Stomach smooth muscle (tissue), 2 donors: ENCODE results near the gene C11orf24.
A peak's percentile ranks its signal among the peaks of the same experiment; 100 is the strongest.

ENCODE experiments used
- H3K27ac ChIP-seq: one replicate; pipeline ENCODE4 v1.7.0; 2013; ENCODE audit warnings: mild to moderate bottlenecking, low read length, inconsistent platforms
- H3K27me3 ChIP-seq, 2 donors: one replicate each; pipeline ENCODE4 v1.7.0; 2013; ENCODE audit warnings: low read length in 2 of 2; ENCODE audit not compliant: insufficient read depth in 2 of 2, control insufficient read depth in 1 of 2
- H3K36me3 ChIP-seq, 2 donors: one replicate each; pipeline ENCODE4 v1.7.0; 2013; ENCODE audit warnings: low read length in 2 of 2; ENCODE audit not compliant: control insufficient read depth in 2 of 2, insufficient read depth in 2 of 2
- H3K4me1 ChIP-seq: one replicate; pipeline ENCODE4 v1.7.0; 2013; ENCODE audit warnings: low read length; ENCODE audit not compliant: control insufficient read depth, insufficient read depth
- H3K4me3 ChIP-seq, 2 donors: one replicate each; pipeline ENCODE4 v1.7.0; 2013; ENCODE audit warnings: low read length in 2 of 2
- H3K9ac ChIP-seq, 2 donors: one replicate each; pipeline ENCODE4 v1.7.0; 2013; ENCODE audit warnings: low read length in 2 of 2, mild to moderate bottlenecking in 1 of 2
- H3K9me3 ChIP-seq, 2 donors: one replicate each; pipeline ENCODE4 v1.7.0; 2013; ENCODE audit warnings: low read length in 2 of 2; ENCODE audit not compliant: control insufficient read depth in 2 of 2
- donor health status: healthy.
- donor health status: Pancreatic carcinoma.

Gene C11orf24

DNA sequence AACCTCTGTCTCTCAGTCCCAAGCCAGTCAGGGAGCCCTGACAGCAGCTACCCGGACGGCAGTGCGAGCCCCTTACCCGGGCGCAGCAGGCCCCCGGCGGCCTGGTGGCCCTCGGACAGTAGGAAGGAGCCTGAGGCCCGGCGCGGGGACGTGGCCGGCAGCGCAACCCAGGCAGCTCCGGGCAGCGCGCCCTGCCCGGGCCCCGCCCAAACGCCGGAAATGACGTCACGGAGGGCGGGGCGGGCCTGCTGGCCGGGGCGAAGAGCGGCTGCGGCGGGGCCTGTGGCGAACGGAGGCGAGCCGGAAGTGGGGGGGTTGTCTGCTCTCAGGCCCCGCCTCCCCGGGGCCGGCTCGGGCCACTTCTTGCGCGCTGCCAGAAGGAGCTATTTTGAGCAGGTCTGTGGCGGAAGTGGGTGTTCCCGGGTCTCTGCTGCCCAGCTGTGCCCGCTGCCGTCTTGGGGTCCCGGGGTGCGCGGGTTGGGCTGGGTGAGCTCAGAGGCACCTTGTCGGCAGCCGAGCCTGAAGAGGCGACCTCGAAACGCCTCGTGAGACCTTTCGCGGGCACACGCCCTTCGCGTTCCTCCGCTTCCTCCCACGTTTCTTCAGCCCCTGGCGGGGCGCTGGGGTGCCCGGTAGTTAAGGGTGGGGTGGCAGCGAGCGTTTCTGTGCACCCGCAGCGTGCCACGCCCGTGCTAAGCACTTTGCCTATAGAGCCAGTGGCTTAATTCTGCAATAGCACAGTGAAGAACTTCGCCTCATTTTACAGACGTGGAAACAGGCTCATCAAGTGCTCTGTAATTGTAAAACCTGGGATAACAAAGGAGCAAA lies at the start of gene C11orf24:
C11orf24 (minus strand) TSS at position 193 of the 828 bp plus-strand sequence. CDS start 8,206 bp downstream, outside the sequence.
- H3K9ac ChIP-seq = peak within 1 kb of the TSS; percentile 85 to 94
- no peaks in the 10 kb centered on the region for H3K9me3 ChIP-seq
- H3K4me1 ChIP-seq = peaks cover 19% of the 10 kb centered on the region
- peak within 1 kb of the TSS; percentile 68 to 93 for H3K4me3 ChIP-seq
- H3K27me3 ChIP-seq = no peaks in the 10 kb centered on the region
- H3K27ac ChIP-seq = peak within 1 kb of the TSS; percentile 89
- peaks cover 10 to 11% of the 10 kb centered on the region in 2 donors for H3K36me3 ChIP-seq

DNA sequence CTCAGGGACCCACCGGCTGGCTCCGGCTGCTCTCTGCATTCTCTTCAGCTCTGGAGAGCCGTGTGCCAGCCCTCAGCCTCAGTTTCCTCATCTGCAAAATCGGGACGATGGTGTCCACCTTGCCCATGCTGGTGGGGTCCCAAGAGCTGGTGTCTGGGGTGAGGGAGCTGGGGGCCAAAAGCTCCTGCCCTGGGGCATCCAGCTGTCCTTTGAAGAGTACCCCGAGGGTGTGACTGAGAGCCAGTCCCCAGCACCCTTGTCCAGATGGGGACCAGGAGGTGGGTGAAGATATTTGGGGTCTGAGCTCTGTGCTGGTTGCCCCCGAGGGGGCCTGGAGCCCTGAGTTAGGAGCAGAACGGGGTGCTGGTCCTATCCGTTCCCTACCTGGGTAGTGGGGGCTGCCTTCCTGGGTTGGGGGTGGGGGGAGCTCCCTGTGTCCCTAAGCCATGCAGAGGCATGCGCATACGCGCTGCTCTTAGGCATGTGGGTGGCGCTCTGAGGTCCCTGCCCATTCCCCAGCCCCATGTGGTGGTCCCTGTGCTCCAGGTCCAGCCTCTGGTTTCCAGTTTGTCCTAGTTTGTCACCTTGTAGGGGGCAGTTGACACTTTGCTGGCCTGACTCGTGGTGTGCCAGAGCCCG lies 45.5 kb upstream of the C11orf24 start:
- no peaks in the 10 kb centered on the region for H3K27me3 ChIP-seq
- no peaks in the 10 kb centered on the region for H3K9me3 ChIP-seq
- no peaks in the 10 kb centered on the region for H3K36me3 ChIP-seq
- peak overlapping the region; percentile 24 for H3K27ac ChIP-seq
- H3K9ac ChIP-seq = no peak overlapping the region
- H3K4me1 ChIP-seq = peaks cover 54% of the 10 kb centered on the region
- peak overlapping the region in 1 of 2 donors; percentile 29 for H3K4me3 ChIP-seq

- Histone ChIP-seq H3K9me3 (no peaks in the 10 kb centered on the region), H3K9ac (peak overlapping the region; percentile 71 to 79), H3K4me1 (peaks cover 44% of the 10 kb centered on the region), H3K27ac (peak overlapping the region; percentile 76), H3K27me3 (no peaks in the 10 kb centered on the region), H3K4me3 (peak overlapping the region; percentile 4 to 84), H3K36me3 (no peaks in the 10 kb centered on the region)
Observed at GRCh38 chr11:68315171-68315920, 43.6 kb upstream of the C11orf24 start.

DNA sequence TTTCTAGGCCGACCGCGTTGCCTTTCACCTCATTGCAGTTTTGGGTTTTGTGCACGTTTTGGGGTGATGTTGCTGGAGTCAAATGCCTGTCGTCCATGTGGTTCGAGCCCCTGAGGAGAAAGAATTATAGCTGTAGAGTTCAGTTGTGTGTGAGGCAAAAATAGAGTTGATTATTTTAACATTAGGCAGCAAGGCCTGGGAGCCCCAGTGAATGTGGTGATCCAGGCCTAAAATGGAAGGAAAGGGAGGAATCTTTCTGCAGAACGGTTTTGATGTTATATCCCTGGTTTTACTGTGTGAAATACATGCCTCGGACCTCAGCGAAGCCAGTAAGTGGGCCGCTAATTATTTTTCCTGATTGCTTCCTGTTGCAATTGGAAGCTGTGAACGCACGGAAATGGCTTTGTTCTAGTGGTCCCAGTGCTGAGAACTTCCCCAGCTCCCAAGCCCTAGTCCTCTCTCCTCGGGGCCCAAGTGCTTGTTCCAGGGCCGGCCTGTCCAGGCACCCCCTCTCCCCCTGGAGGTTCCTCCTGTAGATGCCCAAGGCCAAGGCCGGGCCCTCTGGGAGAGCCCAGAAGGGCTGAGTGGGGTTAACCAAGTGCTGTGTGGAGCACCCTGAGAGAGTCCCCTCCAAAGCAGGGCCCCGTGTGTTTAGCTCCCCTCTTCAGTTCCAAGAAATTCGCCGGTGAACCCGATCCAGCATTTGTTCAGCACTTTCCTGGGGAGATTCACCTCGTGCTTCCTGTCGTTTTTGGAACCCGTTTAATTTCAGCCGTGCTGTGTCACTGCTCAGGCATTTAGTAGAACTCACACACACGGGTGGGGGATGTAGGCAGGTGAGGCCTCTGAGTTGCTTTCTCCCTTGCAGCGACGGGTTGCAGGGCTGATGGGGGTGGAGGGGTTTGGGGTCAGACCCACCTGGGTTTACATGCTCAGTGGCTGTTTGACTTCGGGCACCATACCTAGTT lies 42.7 kb upstream of the C11orf24 start:
- Histone ChIP-seq H3K27ac (peak overlapping the region; percentile 76), H3K9ac (peak overlapping the region; percentile 71 to 79), H3K4me3 (peak overlapping the region; percentile 65 to 84), H3K4me1 (peaks cover 44% of the 10 kb centered on the region), H3K36me3 (no peaks in the 10 kb centered on the region), H3K9me3 (no peaks in the 10 kb centered on the region), H3K27me3 (no peaks in the 10 kb centered on the region)

DNA sequence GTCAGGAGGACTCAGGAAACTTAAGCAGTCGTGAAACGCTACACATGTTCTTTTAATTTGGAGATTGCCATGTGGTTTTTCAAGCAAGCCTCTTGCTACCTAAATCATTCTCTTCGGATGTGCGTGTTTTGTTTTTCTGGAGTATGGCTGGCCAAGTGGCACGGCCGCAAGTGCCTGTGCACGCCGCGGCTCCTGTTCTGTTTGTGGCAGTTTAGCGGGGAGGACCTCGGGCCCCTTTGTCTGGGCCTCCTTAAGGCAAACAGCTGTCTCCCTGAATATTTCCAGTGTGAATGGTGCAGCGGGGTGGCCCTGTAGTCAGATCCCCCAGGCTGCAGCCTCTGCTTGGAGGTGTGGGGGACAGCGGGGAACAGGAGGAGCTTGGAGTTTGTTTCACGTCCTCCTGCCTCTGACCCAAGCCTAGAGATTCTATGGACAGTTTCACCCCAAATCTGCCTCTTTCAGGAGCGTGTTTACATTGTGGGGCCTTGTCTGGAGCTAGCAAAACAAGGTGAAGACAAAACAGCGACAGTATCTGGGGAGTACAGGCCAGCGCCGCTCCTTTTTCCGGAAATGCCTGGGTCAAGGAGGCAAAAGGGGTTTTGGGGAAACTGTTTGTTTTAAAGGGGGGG lies 41.9 kb upstream of the C11orf24 start:
- peak overlapping the region; percentile 76 for H3K27ac ChIP-seq
- H3K27me3 ChIP-seq = no peaks in the 10 kb centered on the region
- peak overlapping the region; percentile 65 to 84 for H3K4me3 ChIP-seq
- H3K36me3 ChIP-seq = no peaks in the 10 kb centered on the region
- peaks cover 44% of the 10 kb centered on the region for H3K4me1 ChIP-seq
- H3K9ac ChIP-seq = peak overlapping the region; percentile 71 to 79
- H3K9me3 ChIP-seq = no peaks in the 10 kb centered on the region

DNA sequence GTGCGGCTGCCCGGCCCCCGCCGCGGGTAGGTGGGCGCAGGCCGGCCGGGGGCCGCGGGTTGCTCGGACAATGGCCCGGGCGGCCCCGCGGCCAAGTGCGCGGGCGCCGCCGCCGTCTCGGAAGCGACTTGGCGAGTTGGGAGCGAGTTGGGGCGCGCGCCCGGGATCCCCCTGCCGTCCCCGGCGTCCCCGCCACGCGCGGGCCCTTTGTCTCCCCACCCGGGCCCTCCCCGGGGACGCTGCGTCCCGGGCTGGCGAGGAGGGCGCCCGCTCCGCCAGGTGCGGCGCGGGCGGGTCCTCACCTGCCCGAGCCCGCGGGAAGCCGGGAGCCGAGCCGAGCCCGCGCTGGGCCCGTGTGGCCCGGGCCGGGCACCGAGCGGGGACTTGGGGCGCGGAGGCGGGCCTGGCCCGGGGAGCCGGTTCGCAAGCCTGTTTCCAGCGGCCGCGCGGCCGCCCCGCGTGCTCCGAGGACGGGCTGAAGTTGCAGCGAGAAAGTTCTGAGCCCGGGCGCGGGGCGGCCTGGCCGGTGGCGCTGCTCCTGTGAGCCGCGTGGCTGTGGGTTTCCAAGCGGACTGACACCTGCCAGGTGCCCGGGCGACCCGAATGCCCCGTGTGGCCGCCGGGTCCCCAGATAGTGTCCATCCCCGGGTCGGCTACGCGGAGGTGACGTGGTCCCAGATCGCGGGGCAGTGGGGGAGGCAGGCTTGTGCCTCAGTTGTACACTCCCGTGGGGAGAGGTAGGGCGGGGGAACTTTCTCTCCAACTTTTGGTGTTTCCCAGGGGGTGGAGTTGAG lies 41.2 kb upstream of the C11orf24 start:
- Histone ChIP-seq H3K4me1 (peaks cover 44% of the 10 kb centered on the region), H3K9ac (peak overlapping the region; percentile 71 to 79), H3K27me3 (no peaks in the 10 kb centered on the region), H3K9me3 (no peaks in the 10 kb centered on the region), H3K36me3 (no peaks in the 10 kb centered on the region), H3K27ac (peak overlapping the region; percentile 76), H3K4me3 (peak overlapping the region; percentile 65 to 84)

- Histone ChIP-seq H3K36me3 (no peaks in the 10 kb centered on the region), H3K4me3 (peak within 1 kb of the TSS; percentile 65 to 84), H3K4me1 (peaks cover 39% of the 10 kb centered on the region), H3K9ac (peak within 1 kb of the TSS; percentile 71 to 79), H3K27me3 (no peaks in the 10 kb centered on the region), H3K9me3 (no peaks in the 10 kb centered on the region), H3K27ac (peak within 1 kb of the TSS; percentile 76)
Observed at GRCh38 chr11:68312117-68312779, 40.5 kb upstream of the C11orf24 start, which contains the start of gene LRP5. Gene LRP5 (plus strand): TSS chr11:68312591. CDS start chr11:68312715, 124 bp downstream.

- Histone ChIP-seq H3K27me3 (no peaks in the 10 kb centered on the region), H3K27ac (peak overlapping the region; percentile 70), H3K9ac (no peak overlapping the region), H3K4me3 (peak overlapping the region in 1 of 2 donors; percentile 64), H3K9me3 (no peaks in the 10 kb centered on the region), H3K36me3 (no peaks in the 10 kb centered on the region), H3K4me1 (peaks cover 31% of the 10 kb centered on the region)
Observed at GRCh38 chr11:68311160-68312116, 39.7 kb upstream of the C11orf24 start.
